IPS-18a (cell line): Measurements from ENCODE around the gene NGLY1.

ENCODE experiments used
- H3K27ac ChIP-seq: one replicate; pipeline ENCODE4 v1.5.1; 2013; ENCODE audit warnings: low read length
- H3K27me3 ChIP-seq: one replicate; pipeline ENCODE4 v1.6.1; 2013; ENCODE audit warnings: mild to moderate bottlenecking, low read length; ENCODE audit not compliant: control insufficient read depth, insufficient read depth
- H3K36me3 ChIP-seq: one replicate; pipeline ENCODE4 v1.6.1; 2013; ENCODE audit warnings: low read depth, low read length; ENCODE audit not compliant: control insufficient read depth
- H3K4me1 ChIP-seq: one replicate; pipeline ENCODE4 v1.6.1; 2013; ENCODE audit warnings: low read depth, low read length; ENCODE audit not compliant: control insufficient read depth
- H3K4me3 ChIP-seq: one replicate; pipeline ENCODE4 v1.5.1; 2013; ENCODE audit warnings: low read length
- H3K9ac ChIP-seq: one replicate; pipeline ENCODE4 v1.6.1; 2013; ENCODE audit warnings: mild to moderate bottlenecking, low read length, moderate library complexity
- H3K9me3 ChIP-seq: one replicate; pipeline ENCODE4 v1.6.1; 2013; ENCODE audit warnings: low read depth, low read length; ENCODE audit not compliant: control insufficient read depth

Gene NGLY1

DNA sequence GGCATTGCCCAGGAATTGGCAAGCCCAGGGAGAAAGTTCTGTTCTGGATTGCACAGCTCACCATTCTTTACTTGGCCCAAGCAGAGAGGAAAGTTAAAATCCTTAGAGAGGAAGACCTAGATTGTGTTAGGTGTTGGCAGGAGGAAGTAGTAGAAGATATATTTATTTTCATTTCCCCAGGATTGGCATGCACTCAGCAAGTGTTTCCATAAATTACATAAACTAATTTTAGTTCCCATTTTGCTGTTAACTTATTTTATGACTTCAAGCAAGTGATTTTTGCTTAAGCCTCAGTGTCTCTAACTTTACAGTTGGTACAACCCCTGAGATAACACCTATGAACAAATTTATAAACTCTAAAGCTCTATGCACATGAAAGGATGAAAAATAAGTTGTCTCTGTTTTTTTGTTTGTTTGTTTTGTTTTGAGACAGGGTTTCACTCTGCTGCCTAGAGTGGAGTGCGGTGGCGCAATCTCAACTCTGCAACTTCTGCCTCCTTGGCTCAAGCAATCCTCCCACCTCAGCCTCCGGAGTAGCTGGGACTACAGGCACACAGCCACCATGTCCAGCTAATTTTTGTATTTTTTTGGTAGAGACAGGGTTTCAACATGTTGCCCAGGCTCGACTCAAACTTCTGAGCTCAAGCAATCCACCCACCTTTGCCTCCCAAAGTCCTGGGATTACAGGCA is 87.4 kb downstream of the NGLY1 start:
- Histone ChIP-seq H3K4me3 (no peak overlapping the region), H3K4me1 (no peaks in the 10 kb centered on the region), H3K9me3 (no peaks in the 10 kb centered on the region), H3K9ac (no peak overlapping the region), H3K27me3 (no peaks in the 10 kb centered on the region), H3K36me3 (no peaks in the 10 kb centered on the region), H3K27ac (no peak overlapping the region)

DNA sequence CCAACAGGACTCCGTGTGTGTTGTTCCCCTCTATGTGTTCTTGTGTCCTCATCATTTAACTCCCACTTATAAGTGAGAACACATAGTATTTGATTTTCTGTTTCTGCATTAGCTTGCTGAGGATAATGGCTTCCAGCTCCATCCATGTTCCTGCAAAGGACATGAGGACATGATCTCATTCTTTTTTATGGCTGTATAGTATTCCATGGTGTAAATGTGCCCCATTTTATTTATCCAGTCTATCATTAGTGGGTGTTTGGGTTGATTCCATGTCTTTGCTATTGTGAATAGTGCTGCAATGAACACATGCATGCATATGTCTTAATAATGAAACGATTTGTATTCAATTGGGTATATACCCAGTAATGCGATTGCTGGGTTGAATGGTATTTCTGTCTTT is 90.0 kb downstream of the NGLY1 start:
- H3K9me3 ChIP-seq, result no peaks in the 10 kb centered on the region
- H3K9ac ChIP-seq, result no peak overlapping the region
- H3K4me3 ChIP-seq, result no peak overlapping the region
- no peaks in the 10 kb centered on the region for H3K36me3 ChIP-seq
- H3K4me1 ChIP-seq, result no peaks in the 10 kb centered on the region
- H3K27ac ChIP-seq, result no peak overlapping the region
- no peaks in the 10 kb centered on the region for H3K27me3 ChIP-seq

DNA sequence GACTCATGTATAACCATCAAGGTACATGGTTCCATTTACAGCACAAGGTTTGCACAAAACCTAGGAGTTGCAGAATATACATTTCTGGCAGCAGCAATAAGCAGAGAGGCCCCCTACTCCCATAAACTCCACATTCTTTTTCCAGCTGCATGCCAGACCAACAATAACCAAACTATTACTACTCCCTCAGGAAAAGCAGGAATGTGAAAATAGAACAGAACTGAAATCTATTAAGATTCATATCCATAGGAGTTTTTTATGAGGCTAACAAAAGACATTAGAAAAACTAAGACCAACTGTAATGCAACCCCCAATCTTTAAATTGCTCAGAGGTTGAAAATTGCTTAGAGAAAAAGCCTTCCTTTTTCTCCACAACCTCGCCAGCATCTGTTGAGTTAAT is 90.9 kb downstream of the NGLY1 start:
- Histone ChIP-seq H3K4me1 (no peaks in the 10 kb centered on the region), H3K9ac (no peak overlapping the region), H3K4me3 (no peak overlapping the region), H3K27me3 (no peaks in the 10 kb centered on the region), H3K36me3 (no peaks in the 10 kb centered on the region), H3K27ac (no peak overlapping the region), H3K9me3 (no peaks in the 10 kb centered on the region)

DNA sequence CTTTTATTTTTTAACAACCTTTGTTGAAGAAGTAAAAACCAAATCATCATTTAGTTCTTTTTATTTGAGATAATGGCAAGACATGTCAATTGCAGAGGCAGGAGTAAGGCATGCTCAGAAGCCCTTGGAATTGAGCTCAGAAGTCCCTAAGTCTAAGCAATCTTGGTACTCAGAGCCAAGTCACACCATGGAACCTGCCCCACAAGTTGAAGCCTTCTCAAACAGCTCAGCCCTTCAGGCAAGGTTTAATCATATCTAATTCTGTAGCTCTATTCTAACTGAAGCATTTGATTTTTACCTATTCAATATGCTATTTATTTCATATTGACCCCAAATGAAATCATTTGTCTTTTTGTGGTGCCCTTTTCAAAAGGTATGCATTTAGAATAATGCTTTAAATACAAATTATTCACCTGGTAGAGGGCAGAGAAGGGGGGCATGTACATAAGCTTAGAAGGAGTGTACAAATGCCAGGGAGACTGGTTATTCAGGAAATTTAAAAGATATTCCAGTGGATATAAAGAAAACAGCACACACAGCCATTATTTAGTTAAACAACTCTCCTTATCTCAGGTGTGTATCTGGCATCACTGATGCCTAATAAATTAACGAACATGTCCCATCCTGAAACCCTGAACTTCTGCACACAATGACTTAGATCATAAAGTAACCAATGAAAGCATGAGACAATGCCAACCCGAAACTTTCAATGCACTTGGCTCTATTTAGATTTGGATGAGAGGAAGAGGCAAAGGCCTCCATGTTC is 92.3 kb downstream of the NGLY1 start:
- H3K36me3 ChIP-seq, result no peaks in the 10 kb centered on the region
- no peak overlapping the region for H3K27ac ChIP-seq

DNA sequence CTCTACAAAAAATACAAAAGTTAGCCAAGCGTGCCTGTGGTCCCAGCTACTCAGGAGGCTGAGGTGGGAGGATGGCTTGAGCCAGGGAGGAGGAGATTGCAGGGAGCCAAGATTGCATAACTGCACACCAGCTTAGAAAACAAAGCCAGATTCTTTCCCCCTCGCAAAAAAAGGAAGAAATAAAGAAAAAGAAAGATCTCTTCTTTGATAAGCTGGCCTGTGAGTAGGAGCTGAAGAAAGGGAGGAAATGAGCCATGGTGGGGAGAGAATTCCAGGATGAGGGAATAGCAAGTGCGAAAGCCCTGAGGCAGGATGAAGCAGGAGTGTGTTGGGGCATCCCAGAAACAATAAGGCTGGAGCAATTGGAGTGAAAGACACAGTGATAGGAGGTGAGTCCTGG is 94.0 kb downstream of the NGLY1 start:
- Histone ChIP-seq H3K4me1 (no peaks in the 10 kb centered on the region), H3K27ac (no peak overlapping the region)

More for the DNA sequence above, 92.3 kb downstream of the NGLY1 start:
- no peaks in the 10 kb centered on the region for H3K4me1 ChIP-seq
- H3K9me3 ChIP-seq, result no peaks in the 10 kb centered on the region
- H3K9ac ChIP-seq, result no peak overlapping the region
- no peaks in the 10 kb centered on the region for H3K27me3 ChIP-seq
- no peak overlapping the region for H3K4me3 ChIP-seq

DNA sequence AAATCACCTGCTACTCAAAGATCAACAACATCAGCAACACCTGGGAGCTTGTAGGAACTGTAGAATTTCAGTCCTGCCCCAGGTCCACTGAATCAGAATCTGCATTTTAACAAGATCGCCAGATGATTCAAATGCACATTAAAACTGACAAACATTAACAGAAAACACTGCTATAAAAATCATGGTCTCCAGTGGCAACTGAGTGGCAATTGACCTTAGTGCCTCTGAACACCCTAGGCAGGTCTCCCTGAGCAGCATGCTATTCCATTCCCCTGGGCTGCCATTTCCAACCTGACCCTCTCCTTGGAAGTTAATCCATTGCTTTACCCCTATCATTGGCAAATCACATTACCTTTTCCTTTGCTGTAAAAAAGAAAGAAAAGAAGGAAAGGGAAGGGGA is 95.5 kb downstream of the NGLY1 start:
- no peaks in the 10 kb centered on the region for H3K27me3 ChIP-seq
- H3K9ac ChIP-seq, result no peak overlapping the region
- no peak overlapping the region for H3K4me3 ChIP-seq
- H3K36me3 ChIP-seq, result no peaks in the 10 kb centered on the region
- H3K9me3 ChIP-seq, result no peaks in the 10 kb centered on the region
- H3K27ac ChIP-seq, result no peak overlapping the region
- no peaks in the 10 kb centered on the region for H3K4me1 ChIP-seq

More for the DNA sequence above, 94.0 kb downstream of the NGLY1 start:
- Histone ChIP-seq H3K4me3 (no peak overlapping the region), H3K9ac (no peak overlapping the region), H3K9me3 (no peaks in the 10 kb centered on the region), H3K36me3 (no peaks in the 10 kb centered on the region), H3K27me3 (no peaks in the 10 kb centered on the region)

DNA sequence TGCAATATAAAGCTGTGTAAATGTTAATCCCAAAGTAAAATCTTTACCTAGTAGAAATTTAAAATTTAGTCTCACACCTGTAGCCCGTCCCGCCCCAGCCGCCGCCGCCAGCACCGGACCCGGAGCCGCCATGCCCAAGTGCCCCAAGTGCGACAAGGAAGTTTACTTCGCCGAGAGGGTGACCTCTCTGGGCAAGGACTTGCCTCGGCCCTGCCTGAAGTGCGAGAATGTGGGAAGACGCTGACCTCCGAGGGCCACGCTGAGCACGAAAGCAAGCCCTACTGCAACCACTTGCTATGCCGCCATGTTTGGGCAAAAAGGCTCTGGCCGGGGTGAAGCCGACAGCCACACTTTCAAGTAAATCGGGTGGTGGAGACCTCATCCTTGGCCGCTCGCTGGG is 96.5 kb downstream of the NGLY1 start:
- H3K4me3 ChIP-seq, result no peak overlapping the region
- H3K36me3 ChIP-seq, result no peaks in the 10 kb centered on the region
- H3K4me1 ChIP-seq, result no peaks in the 10 kb centered on the region
- no peaks in the 10 kb centered on the region for H3K9me3 ChIP-seq
- no peak overlapping the region for H3K27ac ChIP-seq
- no peak overlapping the region for H3K9ac ChIP-seq
- H3K27me3 ChIP-seq, result no peaks in the 10 kb centered on the region

DNA sequence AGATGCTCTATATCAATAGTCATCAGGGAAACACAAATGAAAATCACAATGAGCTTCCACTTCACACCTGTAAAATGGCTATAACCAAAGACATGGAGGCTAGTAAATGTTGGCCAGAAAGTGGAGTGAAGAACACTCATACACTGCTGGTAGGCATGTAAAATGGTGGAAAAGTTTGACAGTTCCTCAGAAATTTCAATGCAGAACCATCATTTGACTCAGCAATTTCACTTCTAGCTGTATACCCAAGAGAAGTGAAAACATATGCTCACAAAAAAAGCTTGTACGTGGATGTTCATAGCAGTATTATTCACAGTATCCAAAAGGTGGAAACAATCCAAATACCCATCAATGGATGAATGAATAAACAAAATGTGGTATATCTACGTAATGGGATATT is 99.4 kb downstream of the NGLY1 start:
- no peak overlapping the region for H3K9ac ChIP-seq
- H3K36me3 ChIP-seq, result no peaks in the 10 kb centered on the region
- no peaks in the 10 kb centered on the region for H3K4me1 ChIP-seq
- H3K27me3 ChIP-seq, result no peaks in the 10 kb centered on the region
- no peaks in the 10 kb centered on the region for H3K9me3 ChIP-seq
- no peak overlapping the region for H3K4me3 ChIP-seq
- H3K27ac ChIP-seq, result no peak overlapping the region

DNA sequence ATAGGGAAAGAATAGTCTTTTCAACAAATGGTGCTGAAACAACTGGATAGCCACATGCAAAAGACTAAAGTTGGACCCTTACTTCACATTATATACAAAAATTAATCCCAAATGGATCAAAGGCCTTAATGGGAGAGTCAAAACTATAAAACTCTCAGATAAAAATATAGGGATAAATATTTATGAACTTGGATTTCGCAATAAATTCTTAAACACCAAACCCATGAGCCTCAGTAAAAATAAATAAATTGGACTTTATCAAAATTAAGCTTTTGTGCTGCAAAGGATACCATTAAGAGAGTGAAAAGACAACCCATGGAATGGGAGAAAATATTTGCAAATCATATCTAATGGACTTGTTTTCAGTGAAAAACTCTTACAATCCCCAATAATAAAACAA is 99.8 kb downstream of the NGLY1 start:
- Histone ChIP-seq H3K27ac (no peak overlapping the region), H3K4me3 (no peak overlapping the region), H3K9me3 (no peaks in the 10 kb centered on the region), H3K36me3 (no peaks in the 10 kb centered on the region), H3K4me1 (no peaks in the 10 kb centered on the region), H3K9ac (no peak overlapping the region), H3K27me3 (no peaks in the 10 kb centered on the region)

DNA sequence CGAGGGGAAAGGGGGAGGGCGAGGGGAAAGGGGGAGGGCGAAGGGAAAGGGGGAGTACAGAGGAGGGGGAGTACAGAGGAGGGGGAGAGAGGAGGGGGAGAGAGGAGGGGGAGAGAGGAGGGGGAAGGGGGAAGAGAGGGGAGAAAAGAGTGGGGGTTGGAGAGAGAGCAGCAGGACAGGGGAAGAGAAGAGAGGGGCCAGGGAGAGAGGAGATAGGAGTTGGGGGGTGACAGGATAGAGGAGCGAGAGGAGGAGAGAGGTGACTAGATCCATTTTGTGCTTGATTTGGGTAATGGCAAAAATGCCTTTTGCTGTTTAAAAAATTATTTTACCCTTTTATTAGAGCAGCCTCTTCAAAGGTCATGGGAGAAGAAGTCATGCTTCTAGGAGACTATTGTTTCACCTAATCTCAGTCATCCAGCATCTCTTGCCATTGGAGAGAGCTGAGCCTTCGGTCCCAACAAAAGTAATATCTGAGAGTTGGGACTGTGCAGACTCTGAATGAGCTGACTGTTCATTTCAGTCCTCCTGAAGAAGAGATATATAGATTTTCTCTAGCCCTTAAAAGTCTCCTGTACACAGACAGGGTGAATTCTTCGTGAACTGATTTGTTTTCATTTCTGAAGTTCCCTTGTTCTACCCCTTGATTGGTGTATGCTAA is 103.5 kb downstream of the NGLY1 start:
- H3K4me1 ChIP-seq, result no peaks in the 10 kb centered on the region
- no peaks in the 10 kb centered on the region for H3K27me3 ChIP-seq
- no peaks in the 10 kb centered on the region for H3K36me3 ChIP-seq
- H3K27ac ChIP-seq, result no peak overlapping the region
- no peaks in the 10 kb centered on the region for H3K9me3 ChIP-seq
- H3K9ac ChIP-seq, result no peak overlapping the region
- no peak overlapping the region for H3K4me3 ChIP-seq

DNA sequence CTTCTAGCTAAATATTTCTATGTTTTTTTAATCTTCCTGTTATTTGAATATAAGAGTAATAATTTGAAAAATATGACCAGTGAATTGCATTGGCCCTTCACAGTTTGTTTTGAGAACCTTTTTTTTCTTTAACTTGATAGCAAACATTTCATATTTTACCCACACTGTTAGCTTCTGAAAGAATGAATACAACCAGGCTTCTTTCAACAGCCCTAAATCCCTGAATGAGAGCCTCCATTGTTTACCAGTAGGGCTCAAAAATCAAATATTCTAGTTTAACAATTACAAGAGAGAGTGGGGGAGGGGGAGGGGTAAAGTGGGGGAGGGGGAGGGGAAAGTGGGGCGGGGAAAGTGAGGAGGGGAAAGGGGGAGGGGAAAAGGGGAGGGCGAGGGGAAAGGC is 104.1 kb downstream of the NGLY1 start:
- Histone ChIP-seq H3K4me3 (no peak overlapping the region), H3K4me1 (no peaks in the 10 kb centered on the region), H3K27me3 (no peaks in the 10 kb centered on the region), H3K9ac (no peak overlapping the region), H3K36me3 (no peaks in the 10 kb centered on the region), H3K27ac (no peak overlapping the region), H3K9me3 (no peaks in the 10 kb centered on the region)
